Ovary (tissue), 9 donors: ENCODE data around the gene PIGX. TPM values are rescaled to one million over a fixed set of nuclear protein-coding genes. Genes with fewer than 3 reads are reported as not detected.

Experiments used
- DNase-seq, 5 donors: peaks; one replicate each; pipeline ENCODE4 v3.0.0-alpha.2; 2019 to 2020
- H3K27ac ChIP-seq, 2 donors: fragments of 200-600 bp; one replicate each; pipeline versions ENCODE4 v1.5.1 to v1.8.0; 2019 to 2022
- H3K27me3 ChIP-seq: fragments of 200-600 bp; one replicate; pipeline ENCODE4 v1.8.0; 2022
- H3K36me3 ChIP-seq: fragments of 200-600 bp; sonication (generic); one replicate; pipeline ENCODE4 v1.5.1; 2019
- H3K4me1 ChIP-seq: one replicate; pipeline ENCODE4 v1.8.1; 2013; ENCODE audit warnings: mild to moderate bottlenecking, moderate library complexity; ENCODE audit not compliant: insufficient read depth
- H3K4me3 ChIP-seq: fragments of 200-600 bp; sonication (generic); one replicate; pipeline ENCODE4 v1.5.1; 2017
- H3K9me3 ChIP-seq, 2 donors: fragments of 200-600 bp in 1 of 2; sonication (generic) in 1 of 2; one replicate each; pipeline versions ENCODE4 v1.5.1 to v1.8.1; 2013 to 2019; ENCODE audit warnings: mild to moderate bottlenecking in 1 of 2, moderate library complexity in 1 of 2
- CTCF ChIP-seq, 3 donors: fragments of 450-650 bp in 2 of 3; fragments of 200-600 bp in 1 of 3; IDR thresholded peaks; one replicate each; pipeline versions ENCODE4 v1.5.1 to v1.8.0; 2016 to 2022; ENCODE audit warnings: antibody characterized with exemption in 3 of 3, mild to moderate bottlenecking in 1 of 3
- EP300 ChIP-seq: sonication (generic); formaldehyde crosslinking; IDR thresholded peaks from one replicate; pipeline ENCODE4 v1.6.1; 2017; ENCODE audit warnings: antibody characterized with exemption
- POLR2A ChIP-seq: fragments of 450-650 bp; IDR thresholded peaks from one replicate; pipeline ENCODE4 v1.6.1; 2017; ENCODE audit warnings: antibody characterized with exemption, mild to moderate bottlenecking, moderate library complexity
- WGBS, 3 donors: extraction: QIAGEN DNeasy Blood & Tissue Kit in 1 of 3; methylation state at CpG; one replicate each; pipeline versions ENCODE4 v1.1.5 to v1.1.7; 2013 to 2017; 5-methylcytosine and 5-hydroxymethylcytosine counted together
- intact Hi-C, 4 donors: fragments of 100-400 bp; cut with DNase I; formaldehyde crosslinking; loops; one replicate each; pipeline versions ENCODE4 v1.11.0 to v1.15.1; 2022 to 2023
- polyA plus RNA-seq, 2 donors: library from polyadenylated mRNA; stranded (reverse); fragments of 200-250 nt in 1 of 2; fragments of 350-450 nt in 1 of 2; fragmentation: Illumina TruSeq in 1 of 2; extraction: RNeasy Lipid Tissue Mini Kit (QIAGEN cat#74804) in 1 of 2; gene quantifications; one replicate each; pipeline ENCODE4 v1.2.3, GENCODE V29; 2013 to 2014
- total RNA-seq, 7 donors: library from RNA; depleted of rRNA in 2 of 7; stranded (reverse); fragments of >200 nt in 2 of 7; fragmentation: NEBNext Ultra II Directional in 3 of 7; extraction: Animal tissue kit (Norgen Biotek cat#: 25700) in 3 of 7; gene quantifications; one replicate each; pipeline versions ENCODE4 v1.1.0 to v1.2.4, GENCODE V29; 2016 to 2023
- donor health status: DM: no; HTN: no; CAD: no; lungs with moderate emphysema.
- donor health status: DM: no; HTN: no; CAD: no.
- donor health status: Bipolar disorder and iron deficiency.
- donor health status: DM: yes; HTN: yes; CAD: no.
- donor health status: DM: no; HTN: no; CAD: no.
- donor health status: DM: yes; HTN: yes; CAD: no.

PIGX gene
- total and polyA plus RNA-seq, 9 donors: 9.4 to 22.4 (median 17.8) TPM

GRCh38 chr3:196772102-196772501 is 59.9 kb downstream of the PIGX start:
- no peak overlapping the region for H3K4me3 ChIP-seq
- no peaks in the 10 kb centered on the region for H3K27me3 ChIP-seq
- no peaks in the 10 kb centered on the region for H3K36me3 ChIP-seq
- no peaks in the 10 kb centered on the region for H3K9me3 ChIP-seq
- WGBS, 3 donors: 94 to 95% (median 95%) methylated on average over 4 of the region's 4 CpGs
- TF ChIP-seq EP300 (no peak), POLR2A (no peak), CTCF (IDR thresholded peaks at IDR 0.05) (no peak)
- H3K4me1 ChIP-seq: peaks cover 6% of the 10 kb centered on the region
- no peak for DNase-seq
- intact Hi-C loops: no loop called here
- no peak overlapping the region for H3K27ac ChIP-seq

GRCh38 chr3:196772897-196773296 is 60.7 kb downstream of the PIGX start:
- DNase-seq: no peak
- Histone ChIP-seq H3K9me3 (no peaks in the 10 kb centered on the region), H3K4me3 (no peak overlapping the region), H3K36me3 (no peaks in the 10 kb centered on the region), H3K4me1 (peaks cover 11% of the 10 kb centered on the region), H3K27ac (no peak overlapping the region), H3K27me3 (no peaks in the 10 kb centered on the region)
- 85 to 88% (median 86%) methylated on average over 6 of the region's 6 CpGs for WGBS, 3 donors
- TF ChIP-seq POLR2A (no peak), EP300 (no peak), CTCF (IDR thresholded peaks at IDR 0.05) (no peak)
- intact Hi-C loops: no loop called here

GRCh38 chr3:196774191-196774820 is 62.1 kb downstream of the PIGX start:
- Histone ChIP-seq H3K36me3 (no peaks in the 10 kb centered on the region), H3K27ac (no peak overlapping the region), H3K4me3 (no peak overlapping the region), H3K4me1 (peaks cover 15% of the 10 kb centered on the region), H3K9me3 (no peaks in the 10 kb centered on the region), H3K27me3 (no peaks in the 10 kb centered on the region)
- DNase-seq: no peak
- TF ChIP-seq POLR2A: no peak
- TF ChIP-seq CTCF (IDR thresholded peaks at IDR 0.05): no peak
- TF ChIP-seq EP300: no peak
- 72 to 75% (median 74%) methylated on average over 5 of the region's 5 CpGs for WGBS, 3 donors
- intact Hi-C loops: no loop called here

- TF ChIP-seq EP300: no peak
- no peak for TF ChIP-seq CTCF (IDR thresholded peaks at IDR 0.05)
- no peak for TF ChIP-seq POLR2A
- Histone ChIP-seq H3K36me3 (no peaks in the 10 kb centered on the region), H3K27ac (no peak overlapping the region), H3K27me3 (no peaks in the 10 kb centered on the region), H3K9me3 (no peaks in the 10 kb centered on the region), H3K4me3 (no peak overlapping the region), H3K4me1 (peaks cover 15% of the 10 kb centered on the region)
- intact Hi-C loops: no loop called here
- WGBS, 3 donors: 92 to 96% (median 96%) methylated on average over 6 of the region's 6 CpGs
- no peak for DNase-seq
Measured at GRCh38 chr3:196774848-196775422, 62.8 kb downstream of the PIGX start.
